NCI-H82 (cell line): ENCODE data around the gene SMAD3.

Experiments used
- DNase-seq: peaks from one replicate; lab custom pipeline; 2025; lab: John Stamatoyannopoulos, UW

The SMAD3 gene

GRCh38 chr15:67242708-67243111 lies 177.3 kb downstream of the SMAD3 start:
- no peak for DNase-seq
